Activated B cell treated with CpG ODN at 0.5 μM for 24 hours (primary cell): ENCODE results near the gene BRCA1. TPM values are rescaled to one million over a fixed set of nuclear protein-coding genes. Genes with fewer than 3 reads are reported as not detected.
"Not testable (repeated sequence)": the region's sequence is repeated elsewhere in the genome, so short reads cannot be mapped to it uniquely, and the experiment has no call there.

ENCODE experiments used
- ATAC-seq: fragments of 200-7000 bp; cut with Tn5 transposase; one replicate; pipeline ENCODE4 v1.10.0; 2021; ENCODE audit warnings: low read depth, mild to moderate bottlenecking, moderate library complexity
- CTCF ChIA-PET: fragments of 350-600 bp; sonication (Branson Sonifier 250); formaldehyde crosslinking; loops from one replicate; lab custom pipeline; 2021; ENCODE audit warnings: antibody characterized with exemption; lab: Charles Lee
- POLR2A ChIA-PET: fragments of 350-600 bp; sonication (Branson Sonifier 250); formaldehyde crosslinking; loops from one replicate; lab custom pipeline; 2021; ENCODE audit warnings: antibody characterized with exemption; lab: Charles Lee
- DNase-seq: peaks from one replicate; pipeline ENCODE4 v3.0.0; 2022
- H3K27ac Mint-ChIP-seq: one replicate; pipeline ENCODE4 v1.8.0; 2020; ENCODE audit warnings: mixed read lengths
- H3K27me3 Mint-ChIP-seq: one replicate; pipeline ENCODE4 v1.8.0; 2021; ENCODE audit warnings: mixed read lengths
- H3K36me3 Mint-ChIP-seq: one replicate; pipeline ENCODE4 v1.8.0; 2021; ENCODE audit warnings: low read depth, mixed read lengths
- H3K4me1 Mint-ChIP-seq: one replicate; pipeline ENCODE4 v1.8.0; 2021; ENCODE audit warnings: mixed read lengths
- H3K4me3 Mint-ChIP-seq: one replicate; pipeline ENCODE4 v1.8.0; 2020; ENCODE audit warnings: mild to moderate bottlenecking, mixed read lengths
- H3K9me3 Mint-ChIP-seq: one replicate; pipeline ENCODE4 v1.8.0; 2020; ENCODE audit warnings: mixed read lengths
- intact Hi-C: fragments of 100-400 bp; cut with micrococcal nuclease; formaldehyde crosslinking; loops from one replicate; pipeline ENCODE4 v1.15.1; 2024
- total RNA-seq: library from RNA; stranded (reverse); gene quantifications from 2 replicates; pipeline ENCODE4 v1.2.3, GENCODE V29; 2022
- TF ChIP-seq, protein P1 (sequence below): fragments of 200-600 bp; IDR thresholded peaks from one replicate; pipeline ENCODE4 v1.8.0; 2022; ENCODE audit warnings: antibody characterized with exemption, mild to moderate bottlenecking

Gene BRCA1
- total RNA-seq, 1 donor from 2014 or later = 13.3 TPM

- POLR2A ChIA-PET = interaction anchor here (0.7 kb wide), 1 partner anchor 139 kb away, joined by 9 read pairs; no protein-coding TSS in a partner anchor
- Mint-ChIP-seq H3K27me3 (no peaks in the 10 kb centered on the region), H3K4me3 (no peak overlapping the region), H3K9me3 (no peaks in the 10 kb centered on the region), H3K27ac (no peak overlapping the region), H3K36me3 (peaks cover 16% of the 10 kb centered on the region), H3K4me1 (no peaks in the 10 kb centered on the region)
- TF ChIP-seq, protein P1, sequence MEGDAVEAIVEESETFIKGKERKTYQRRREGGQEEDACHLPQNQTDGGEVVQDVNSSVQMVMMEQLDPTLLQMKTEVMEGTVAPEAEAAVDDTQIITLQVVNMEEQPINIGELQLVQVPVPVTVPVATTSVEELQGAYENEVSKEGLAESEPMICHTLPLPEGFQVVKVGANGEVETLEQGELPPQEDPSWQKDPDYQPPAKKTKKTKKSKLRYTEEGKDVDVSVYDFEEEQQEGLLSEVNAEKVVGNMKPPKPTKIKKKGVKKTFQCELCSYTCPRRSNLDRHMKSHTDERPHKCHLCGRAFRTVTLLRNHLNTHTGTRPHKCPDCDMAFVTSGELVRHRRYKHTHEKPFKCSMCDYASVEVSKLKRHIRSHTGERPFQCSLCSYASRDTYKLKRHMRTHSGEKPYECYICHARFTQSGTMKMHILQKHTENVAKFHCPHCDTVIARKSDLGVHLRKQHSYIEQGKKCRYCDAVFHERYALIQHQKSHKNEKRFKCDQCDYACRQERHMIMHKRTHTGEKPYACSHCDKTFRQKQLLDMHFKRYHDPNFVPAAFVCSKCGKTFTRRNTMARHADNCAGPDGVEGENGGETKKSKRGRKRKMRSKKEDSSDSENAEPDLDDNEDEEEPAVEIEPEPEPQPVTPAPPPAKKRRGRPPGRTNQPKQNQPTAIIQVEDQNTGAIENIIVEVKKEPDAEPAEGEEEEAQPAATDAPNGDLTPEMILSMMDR = no peak
- no peak for ATAC-seq
- intact Hi-C loops = no loop called here
- CTCF ChIA-PET = no interaction called here
- no peak for DNase-seq
These were observed 21.5 kb upstream of the BRCA1 start for GRCh38 chr17:43146649-43147048.

- ChIA-PET CTCF (no interaction called here), POLR2A (no interaction called here)
- Mint-ChIP-seq H3K9me3 (no peaks in the 10 kb centered on the region), H3K27ac (no peak overlapping the region), H3K36me3 (peaks cover 22% of the 10 kb centered on the region), H3K27me3 (no peaks in the 10 kb centered on the region), H3K4me1 (no peaks in the 10 kb centered on the region), H3K4me3 (no peak overlapping the region)
- ATAC-seq (no peak), DNase-seq (no peak)
- intact Hi-C loops = no loop called here
- TF ChIP-seq, protein P1 = no peak
These were observed 18.0 kb upstream of the BRCA1 start for GRCh38 chr17:43143201-43143600.

- Mint-ChIP-seq H3K27ac (no peak overlapping the region), H3K27me3 (no peaks in the 10 kb centered on the region), H3K4me3 (no peak overlapping the region), H3K9me3 (no peaks in the 10 kb centered on the region), H3K4me1 (no peaks in the 10 kb centered on the region), H3K36me3 (peaks cover 21% of the 10 kb centered on the region)
- intact Hi-C loops = no loop called here
- TF ChIP-seq, protein P1 = no peak
- CTCF ChIA-PET = no interaction called here
- DNase-seq (no peak), ATAC-seq (no peak)
- POLR2A ChIA-PET = no interaction called here
These were observed 17.0 kb upstream of the BRCA1 start for GRCh38 chr17:43142153-43142552.

DNA sequence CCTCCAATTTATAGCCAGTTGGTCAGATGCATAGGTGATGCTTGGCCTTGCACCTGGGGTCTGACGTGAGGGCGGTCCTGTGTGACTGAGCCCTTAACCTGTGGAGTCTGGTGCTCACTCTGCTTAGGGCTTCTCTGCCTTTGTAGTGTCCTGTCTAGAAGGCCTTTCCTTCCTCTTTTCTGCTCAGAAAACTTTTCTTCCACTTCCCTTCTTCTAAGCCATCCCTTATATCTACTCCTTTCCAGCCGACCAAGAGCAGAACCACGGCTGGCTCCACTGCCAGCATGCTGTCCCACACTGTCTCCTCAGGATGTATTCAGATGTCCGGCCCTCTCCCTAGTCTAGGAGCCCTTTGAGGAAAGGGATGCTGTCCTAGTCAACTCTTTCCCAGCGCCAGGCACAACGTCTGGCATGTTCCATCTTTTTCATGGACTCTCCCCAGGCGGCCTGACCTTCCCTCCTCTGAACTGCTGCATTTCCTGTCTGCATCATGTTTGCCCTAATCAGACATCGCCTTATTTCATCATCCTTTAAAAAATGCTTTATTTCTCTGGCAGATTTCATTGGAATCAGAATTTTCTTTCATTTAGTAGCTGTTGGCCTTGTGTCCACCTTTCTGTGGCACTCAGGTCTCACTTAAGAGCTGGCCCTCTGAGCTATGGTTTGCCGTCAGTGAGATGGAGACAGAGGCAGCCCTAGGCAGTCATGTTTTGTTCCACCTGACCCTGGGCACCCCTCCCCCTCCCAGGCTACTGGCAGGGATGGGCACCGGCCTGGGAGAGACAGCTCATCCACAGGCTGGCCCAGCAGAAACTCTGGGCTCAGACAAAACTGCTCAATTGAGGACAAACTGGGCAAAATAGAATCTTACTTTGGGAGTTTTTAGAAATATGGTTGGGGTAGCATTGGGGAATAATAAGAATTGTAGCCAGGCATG lies 15.5 kb upstream of the BRCA1 start:
- H3K36me3 Mint-ChIP-seq = peaks cover 21% of the 10 kb centered on the region
- ChIA-PET POLR2A (no interaction called here), CTCF (no interaction called here)
- TF ChIP-seq, protein P1 = no peak
- no peak overlapping the region for H3K27ac Mint-ChIP-seq
- ATAC-seq = no peak
- no peak for DNase-seq
- peaks cover 10% of the 10 kb centered on the region for H3K4me1 Mint-ChIP-seq
- intact Hi-C loops = no loop called here
- no peaks in the 10 kb centered on the region for H3K9me3 Mint-ChIP-seq
- no peaks in the 10 kb centered on the region for H3K27me3 Mint-ChIP-seq
- no peak overlapping the region for H3K4me3 Mint-ChIP-seq

- DNase-seq, CTCF ChIA-PET, H3K27ac Mint-ChIP-seq, ATAC-seq, H3K27me3 Mint-ChIP-seq, H3K9me3 Mint-ChIP-seq, H3K4me3 Mint-ChIP-seq, intact Hi-C loops, POLR2A ChIA-PET: not testable (repeated sequence)
- peaks cover 23% of the 10 kb centered on the region for H3K36me3 Mint-ChIP-seq
- peaks cover 10% of the 10 kb centered on the region for H3K4me1 Mint-ChIP-seq
These were observed 13.4 kb upstream of the BRCA1 start for GRCh38 chr17:43138531-43138930.

DNA sequence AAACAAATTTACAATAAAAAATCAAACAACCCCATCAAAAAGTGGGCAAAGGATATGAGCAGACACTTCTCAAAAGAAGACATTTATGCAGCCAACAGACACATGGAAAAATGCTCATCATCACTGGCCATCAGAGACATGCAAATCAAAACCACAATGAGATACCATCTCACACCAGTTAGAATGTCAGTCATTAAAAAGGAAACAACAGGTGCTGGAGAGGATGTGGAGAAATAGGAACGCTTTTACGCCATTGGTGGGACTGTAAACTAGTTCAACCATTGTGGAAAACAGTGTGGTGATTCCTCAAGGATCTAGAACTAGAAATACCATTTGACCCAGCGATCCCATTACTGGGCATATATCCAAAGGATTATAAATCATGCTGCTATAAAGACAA lies 11.4 kb upstream of the BRCA1 start:
- intact Hi-C loops = not testable (repeated sequence)
- POLR2A ChIA-PET = interaction anchor here (0.6 kb wide), 2 partner anchors 394 to 1368 kb away, joined by 3 to 4 read pairs; no protein-coding TSS in a partner anchor

More for the DNA sequence above, 11.4 kb upstream of the BRCA1 start:
- peaks cover 13% of the 10 kb centered on the region for H3K4me1 Mint-ChIP-seq
- H3K4me3 Mint-ChIP-seq, H3K27ac Mint-ChIP-seq, DNase-seq, CTCF ChIA-PET, H3K27me3 Mint-ChIP-seq, H3K9me3 Mint-ChIP-seq, ATAC-seq: not testable (repeated sequence)
- peaks cover 33% of the 10 kb centered on the region for H3K36me3 Mint-ChIP-seq
